HepG2 (cell line): ENCODE data around the gene PPP4C. TPM values are rescaled to one million over a fixed set of nuclear protein-coding genes. Genes with fewer than 3 reads are reported as not detected.

ENCODE experiments used
- CEBPG ChIP-seq: IDR thresholded peaks from 2 replicates; pipeline ENCODE4 v1.6.1; 2016
- EED ChIP-seq: sonication (generic); formaldehyde crosslinking; IDR thresholded peaks from 2 replicates; pipeline ENCODE4 v1.5.0; 2020; ENCODE audit warnings: mild to moderate bottlenecking, missing genetic modification reagents
- HOXA3 ChIP-seq: sonication (generic); formaldehyde crosslinking; IDR thresholded peaks from 2 replicates; pipeline ENCODE4 v1.5.0; 2020; ENCODE audit warnings: missing genetic modification reagents
- MXI1 ChIP-seq: IDR thresholded peaks from 3 replicates; pipeline ENCODE4 v1.6.1; 2012; ENCODE audit warnings: low read depth, low read length, inconsistent platforms, borderline replicate concordance
- NFE2L2 ChIP-seq: fragments of 150-350 bp; IDR thresholded peaks from 2 replicates; pipeline ENCODE4 v1.6.1; 2014; ENCODE audit warnings: low read length
- PHB2 ChIP-seq: fragments of 450-650 bp; IDR thresholded peaks from 2 replicates; pipeline ENCODE4 v1.6.1; 2018; ENCODE audit not compliant: partially characterized antibody
- RFXANK ChIP-seq: IDR thresholded peaks from 2 replicates; pipeline ENCODE4 v1.6.1; 2016
- SETDB1 ChIP-seq: sonication (generic); formaldehyde crosslinking; IDR thresholded peaks from 2 replicates; pipeline ENCODE4 v1.5.1; 2020; ENCODE audit warnings: missing genetic modification reagents, mild to moderate bottlenecking, borderline replicate concordance
- TP53 ChIP-seq: sonication (generic); formaldehyde crosslinking; conservative IDR thresholded peaks from 2 replicates; pipeline ENCODE4 v1.4.0; 2020; ENCODE audit warnings: missing genetic modification reagents
- XBP1 ChIP-seq: sonication (generic); formaldehyde crosslinking; IDR thresholded peaks from 2 replicates; pipeline ENCODE4 v1.5.0; 2020; ENCODE audit warnings: missing genetic modification reagents
- ZFP36 ChIP-seq: fragments of 150-350 bp; IDR thresholded peaks from 2 replicates; pipeline ENCODE4 v1.6.1; 2018; ENCODE audit warnings: borderline replicate concordance, low read length, low read depth; ENCODE audit not compliant: partially characterized antibody
- ZNF234 ChIP-seq: sonication (generic); formaldehyde crosslinking; conservative IDR thresholded peaks from 2 replicates; pipeline ENCODE4 v1.5.1; 2020; ENCODE audit warnings: mild to moderate bottlenecking, missing genetic modification reagents
- ZNF34 ChIP-seq: sonication (generic); formaldehyde crosslinking; IDR thresholded peaks from 2 replicates; pipeline ENCODE4 v1.4.0; 2020; ENCODE audit warnings: mild to moderate bottlenecking, missing genetic modification reagents, borderline replicate concordance
- ZNF547 ChIP-seq: sonication (generic); formaldehyde crosslinking; IDR thresholded peaks from 2 replicates; pipeline ENCODE4 v1.5.1; 2020; ENCODE audit warnings: mild to moderate bottlenecking, missing genetic modification reagents
- ZNF615 ChIP-seq: sonication (generic); formaldehyde crosslinking; IDR thresholded peaks from 2 replicates; pipeline ENCODE4 v1.5.0; 2020; ENCODE audit warnings: mild to moderate bottlenecking, missing genetic modification reagents, borderline replicate concordance
- ZSCAN29 ChIP-seq: sonication (generic); formaldehyde crosslinking; conservative IDR thresholded peaks from 2 replicates; pipeline ENCODE4 v1.4.0; 2020; ENCODE audit warnings: mild to moderate bottlenecking, missing genetic modification reagents
- polyA plus RNA-seq, 8 experiments: library from polyadenylated mRNA; depleted of rRNA in 3 of 8; stranded (reverse) in 7 of 8; unstranded in 1 of 8; fragments of >200 nt; fragmentation: Illumina TruSeq in 4 of 8; extraction: Trizol in 4 of 8; gene quantifications; 2 replicates each; pipeline versions ENCODE4 v1.2.1 to v1.2.3, GENCODE V29; 2011 to 2016; ENCODE audit warnings: low read depth in 4 of 8, missing spikeins in 1 of 8, mixed read lengths in 1 of 8; ENCODE audit not compliant: insufficient read depth in 1 of 8
- total RNA-seq, 5 experiments: library from RNA; depleted of rRNA; stranded (reverse); fragments of >200 nt; fragmentation: Illumina TruSeq; extraction: Trizol; gene quantifications; 2 replicates each; pipeline ENCODE4 v1.2.3, GENCODE V29; 2016; ENCODE audit warnings: low read depth in 1 of 5
- TF ChIP-seq, protein P1 (sequence below): sonication (generic); formaldehyde crosslinking; IDR thresholded peaks from 2 replicates; pipeline ENCODE4; 2020; ENCODE audit warnings: missing genetic modification reagents, mild to moderate bottlenecking, borderline replicate concordance
- TF ChIP-seq, protein P2 (sequence below): IDR thresholded peaks from 2 replicates; pipeline ENCODE4 v1.6.1; 2018; ENCODE audit warnings: missing genetic modification reagents, mild to moderate bottlenecking, missing compliant biosample characterization
- TF ChIP-seq, protein P3 (sequence below): IDR thresholded peaks from 2 replicates; pipeline ENCODE4 v1.6.1; 2016
- TF ChIP-seq, protein P4 (sequence below): sonication (generic); formaldehyde crosslinking; IDR thresholded peaks from 2 replicates; pipeline ENCODE4 v1.4.0; 2020; ENCODE audit warnings: mild to moderate bottlenecking, missing genetic modification reagents
- TF ChIP-seq, protein P5 (sequence below): sonication (generic); formaldehyde crosslinking; IDR thresholded peaks from 2 replicates; pipeline ENCODE4 v1.8.1; 2023; ENCODE audit warnings: mild to moderate bottlenecking, inconsistent platforms, moderate library complexity, missing genetic modification reagents, borderline replicate concordance

The PPP4C gene
- total and polyA plus RNA-seq, 2 of the 13 experiments (the other 11 are each of a cell fraction or from before 2014, with no cell fraction given): 176 to 220 TPM

DNA sequence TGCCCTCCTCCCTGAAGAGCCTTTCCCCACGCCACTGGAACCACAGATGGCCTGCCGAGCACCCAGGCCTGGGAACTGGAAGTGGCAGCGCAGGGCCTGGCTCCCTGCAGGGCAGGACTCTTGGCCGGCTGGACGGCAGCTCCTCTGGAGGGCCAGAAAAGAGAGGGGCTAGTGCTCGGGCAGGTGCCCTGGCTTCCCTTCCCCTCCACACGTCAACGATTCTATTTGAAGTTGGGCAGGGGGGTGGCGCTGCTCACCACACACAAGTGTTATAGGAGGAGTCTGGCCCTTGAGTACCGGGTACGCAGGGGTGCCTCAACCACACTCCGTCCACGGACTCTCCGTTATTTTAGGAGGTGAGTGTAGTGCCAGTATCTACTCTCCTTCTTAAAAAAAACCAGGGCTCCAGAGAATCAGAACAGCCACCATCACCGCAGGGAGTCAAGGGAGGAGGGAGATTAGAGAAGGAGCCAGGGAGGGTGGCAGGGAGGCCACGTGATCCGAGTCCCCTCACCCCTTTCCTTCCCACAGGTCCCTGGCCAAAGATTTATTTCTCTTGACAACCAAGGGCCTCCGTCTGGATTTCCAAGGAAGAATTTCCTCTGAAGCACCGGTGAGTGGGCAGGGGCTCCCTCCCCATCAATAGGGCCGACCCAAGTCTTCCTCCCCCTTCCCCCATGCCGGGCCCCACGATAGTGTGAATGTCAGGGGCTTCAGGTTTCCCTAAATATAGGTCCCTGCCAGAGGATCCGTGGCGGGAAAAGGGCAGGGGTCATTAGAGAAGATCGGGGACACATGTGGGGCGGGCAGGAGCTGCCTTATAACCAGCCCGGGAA lies 11.7 kb upstream of the PPP4C start (continued):
- TF ChIP-seq ZFP36 (no peak), ZNF615 (CRISPR knock-in tag) (peak; percentile 79; the same call in 1 of the 2 replicates), CEBPG (CRISPR knock-in tag) (no peak), PHB2 (no peak), HOXA3 (CRISPR knock-in tag) (peak; percentile 50; the same call in 1 of the 2 replicates), SETDB1 (CRISPR knock-in tag) (no peak), ZNF34 (peak; percentile 80; the same call in 1 of the 2 replicates), XBP1 (CRISPR knock-in tag) (no peak), MXI1 (no peak; the same call in 2 of the 3 replicates), NFE2L2 (no peak), ZSCAN29 (CRISPR knock-in tag) (no peak), ZNF547 (CRISPR knock-in tag) (no peak), RFXANK (CRISPR knock-in tag) (no peak), TP53 (CRISPR knock-in tag) (no peak), ZNF234 (CRISPR knock-in tag) (no peak), EED (CRISPR knock-in tag) (no peak)
- TF ChIP-seq, protein P1, sequence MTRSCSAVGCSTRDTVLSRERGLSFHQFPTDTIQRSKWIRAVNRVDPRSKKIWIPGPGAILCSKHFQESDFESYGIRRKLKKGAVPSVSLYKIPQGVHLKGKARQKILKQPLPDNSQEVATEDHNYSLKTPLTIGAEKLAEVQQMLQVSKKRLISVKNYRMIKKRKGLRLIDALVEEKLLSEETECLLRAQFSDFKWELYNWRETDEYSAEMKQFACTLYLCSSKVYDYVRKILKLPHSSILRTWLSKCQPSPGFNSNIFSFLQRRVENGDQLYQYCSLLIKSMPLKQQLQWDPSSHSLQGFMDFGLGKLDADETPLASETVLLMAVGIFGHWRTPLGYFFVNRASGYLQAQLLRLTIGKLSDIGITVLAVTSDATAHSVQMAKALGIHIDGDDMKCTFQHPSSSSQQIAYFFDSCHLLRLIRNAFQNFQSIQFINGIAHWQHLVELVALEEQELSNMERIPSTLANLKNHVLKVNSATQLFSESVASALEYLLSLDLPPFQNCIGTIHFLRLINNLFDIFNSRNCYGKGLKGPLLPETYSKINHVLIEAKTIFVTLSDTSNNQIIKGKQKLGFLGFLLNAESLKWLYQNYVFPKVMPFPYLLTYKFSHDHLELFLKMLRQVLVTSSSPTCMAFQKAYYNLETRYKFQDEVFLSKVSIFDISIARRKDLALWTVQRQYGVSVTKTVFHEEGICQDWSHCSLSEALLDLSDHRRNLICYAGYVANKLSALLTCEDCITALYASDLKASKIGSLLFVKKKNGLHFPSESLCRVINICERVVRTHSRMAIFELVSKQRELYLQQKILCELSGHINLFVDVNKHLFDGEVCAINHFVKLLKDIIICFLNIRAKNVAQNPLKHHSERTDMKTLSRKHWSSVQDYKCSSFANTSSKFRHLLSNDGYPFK (CRISPR knock-in tag): peak; percentile 45; the same call in 1 of the 2 replicates
- TF ChIP-seq, protein P2, sequence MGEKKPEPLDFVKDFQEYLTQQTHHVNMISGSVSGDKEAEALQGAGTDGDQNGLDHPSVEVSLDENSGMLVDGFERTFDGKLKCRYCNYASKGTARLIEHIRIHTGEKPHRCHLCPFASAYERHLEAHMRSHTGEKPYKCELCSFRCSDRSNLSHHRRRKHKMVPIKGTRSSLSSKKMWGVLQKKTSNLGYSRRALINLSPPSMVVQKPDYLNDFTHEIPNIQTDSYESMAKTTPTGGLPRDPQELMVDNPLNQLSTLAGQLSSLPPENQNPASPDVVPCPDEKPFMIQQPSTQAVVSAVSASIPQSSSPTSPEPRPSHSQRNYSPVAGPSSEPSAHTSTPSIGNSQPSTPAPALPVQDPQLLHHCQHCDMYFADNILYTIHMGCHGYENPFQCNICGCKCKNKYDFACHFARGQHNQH (CRISPR knock-in tag): peak; percentile 70; the same call in 1 of the 2 replicates
- TF ChIP-seq, protein P3, sequence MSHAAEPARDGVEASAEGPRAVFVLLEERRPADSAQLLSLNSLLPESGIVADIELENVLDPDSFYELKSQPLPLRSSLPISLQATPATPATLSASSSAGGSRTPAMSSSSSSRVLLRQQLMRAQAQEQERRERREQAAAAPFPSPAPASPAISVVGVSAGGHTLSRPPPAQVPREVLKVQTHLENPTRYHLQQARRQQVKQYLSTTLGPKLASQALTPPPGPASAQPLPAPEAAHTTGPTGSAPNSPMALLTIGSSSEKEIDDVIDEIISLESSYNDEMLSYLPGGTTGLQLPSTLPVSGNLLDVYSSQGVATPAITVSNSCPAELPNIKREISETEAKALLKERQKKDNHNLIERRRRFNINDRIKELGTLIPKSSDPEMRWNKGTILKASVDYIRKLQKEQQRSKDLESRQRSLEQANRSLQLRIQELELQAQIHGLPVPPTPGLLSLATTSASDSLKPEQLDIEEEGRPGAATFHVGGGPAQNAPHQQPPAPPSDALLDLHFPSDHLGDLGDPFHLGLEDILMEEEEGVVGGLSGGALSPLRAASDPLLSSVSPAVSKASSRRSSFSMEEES (CRISPR knock-in tag): peak; percentile 21; the same call in 1 of the 2 replicates
- TF ChIP-seq, protein P4, sequence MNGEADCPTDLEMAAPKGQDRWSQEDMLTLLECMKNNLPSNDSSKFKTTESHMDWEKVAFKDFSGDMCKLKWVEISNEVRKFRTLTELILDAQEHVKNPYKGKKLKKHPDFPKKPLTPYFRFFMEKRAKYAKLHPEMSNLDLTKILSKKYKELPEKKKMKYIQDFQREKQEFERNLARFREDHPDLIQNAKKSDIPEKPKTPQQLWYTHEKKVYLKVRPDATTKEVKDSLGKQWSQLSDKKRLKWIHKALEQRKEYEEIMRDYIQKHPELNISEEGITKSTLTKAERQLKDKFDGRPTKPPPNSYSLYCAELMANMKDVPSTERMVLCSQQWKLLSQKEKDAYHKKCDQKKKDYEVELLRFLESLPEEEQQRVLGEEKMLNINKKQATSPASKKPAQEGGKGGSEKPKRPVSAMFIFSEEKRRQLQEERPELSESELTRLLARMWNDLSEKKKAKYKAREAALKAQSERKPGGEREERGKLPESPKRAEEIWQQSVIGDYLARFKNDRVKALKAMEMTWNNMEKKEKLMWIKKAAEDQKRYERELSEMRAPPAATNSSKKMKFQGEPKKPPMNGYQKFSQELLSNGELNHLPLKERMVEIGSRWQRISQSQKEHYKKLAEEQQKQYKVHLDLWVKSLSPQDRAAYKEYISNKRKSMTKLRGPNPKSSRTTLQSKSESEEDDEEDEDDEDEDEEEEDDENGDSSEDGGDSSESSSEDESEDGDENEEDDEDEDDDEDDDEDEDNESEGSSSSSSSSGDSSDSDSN (CRISPR knock-in tag): peak; percentile 85
- TF ChIP-seq, protein P5, sequence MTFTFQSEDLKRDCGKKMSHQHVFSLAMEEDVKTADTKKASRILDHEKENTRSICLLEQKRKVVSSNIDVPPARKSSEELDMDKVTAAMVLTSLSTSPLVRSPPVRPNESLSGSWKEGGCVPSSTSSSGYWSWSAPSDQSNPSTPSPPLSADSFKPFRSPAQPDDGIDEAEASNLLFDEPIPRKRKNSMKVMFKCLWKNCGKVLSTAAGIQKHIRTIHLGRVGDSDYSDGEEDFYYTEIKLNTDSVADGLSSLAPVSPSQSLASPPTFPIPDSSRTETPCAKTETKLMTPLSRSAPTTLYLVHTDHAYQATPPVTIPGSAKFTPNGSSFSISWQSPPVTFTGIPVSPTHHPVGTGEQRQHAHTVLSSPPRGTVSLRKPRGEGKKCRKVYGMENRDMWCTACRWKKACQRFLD (CRISPR knock-in tag): peak; percentile 53; the same call in 1 of the 2 replicates
